ENCODE data around the gene KRTAP10-10. TPM values are rescaled to one million over a fixed set of nuclear protein-coding genes. Genes with fewer than 3 reads are reported as not detected.
"Not testable (repeated sequence)": the region's sequence is repeated elsewhere in the genome, so short reads cannot be mapped to it uniquely, and the experiment has no call there.

Gene KRTAP10-10
- total RNA-seq, 2 donors from 2014 or later = not detected

GRCh38 chr21:44638506-44639330 lies 1.6 kb downstream of the KRTAP10-10 start:
- peaks cover 14 to 20% of the 10 kb centered on the region in 2 donors for H3K9me3 Mint-ChIP-seq
- not testable (repeated sequence) for H3K36me3 Mint-ChIP-seq (ENCODE audit: insufficient read depth in 2 of 2); H3K4me1 Mint-ChIP-seq (ENCODE audit: low read depth); DNase-seq; ATAC-seq (replicated peaks in 1 of 2); H3K4me3 Mint-ChIP-seq; H3K27me3 Mint-ChIP-seq (ENCODE audit: low read depth); H3K27ac Mint-ChIP-seq

DNA sequence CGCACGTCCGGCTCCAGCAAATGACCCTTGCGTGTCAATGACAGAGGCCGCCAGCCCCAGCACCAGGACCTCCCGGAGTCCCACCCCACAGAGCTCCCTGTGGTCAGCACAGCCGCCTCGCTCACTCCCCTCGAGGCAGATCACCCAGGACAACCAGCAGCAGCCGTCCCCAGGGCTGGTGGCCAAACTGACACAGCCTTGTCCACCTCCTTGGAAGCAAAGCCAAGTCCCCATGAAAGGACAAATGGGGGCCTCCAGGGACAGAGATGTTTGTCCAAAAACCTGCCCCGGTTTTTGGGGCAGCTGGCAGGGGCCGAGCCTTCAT lies 2.1 kb downstream of the KRTAP10-10 start:
- peaks cover 16 to 20% of the 10 kb centered on the region in 2 donors for H3K9me3 Mint-ChIP-seq
- peaks cover 8 to 10% of the 10 kb centered on the region in 2 donors for H3K36me3 Mint-ChIP-seq (ENCODE audit: insufficient read depth in 2 of 2)
- H3K4me3 Mint-ChIP-seq = no peak overlapping the region
- DNase-seq (no peak), ATAC-seq (replicated peaks in 1 of 2) (no peak)
- H3K27ac Mint-ChIP-seq = no peak overlapping the region
- no peaks in the 10 kb centered on the region for H3K4me1 Mint-ChIP-seq (ENCODE audit: low read depth)
- H3K27me3 Mint-ChIP-seq (ENCODE audit: low read depth) = no peaks in the 10 kb centered on the region

DNA sequence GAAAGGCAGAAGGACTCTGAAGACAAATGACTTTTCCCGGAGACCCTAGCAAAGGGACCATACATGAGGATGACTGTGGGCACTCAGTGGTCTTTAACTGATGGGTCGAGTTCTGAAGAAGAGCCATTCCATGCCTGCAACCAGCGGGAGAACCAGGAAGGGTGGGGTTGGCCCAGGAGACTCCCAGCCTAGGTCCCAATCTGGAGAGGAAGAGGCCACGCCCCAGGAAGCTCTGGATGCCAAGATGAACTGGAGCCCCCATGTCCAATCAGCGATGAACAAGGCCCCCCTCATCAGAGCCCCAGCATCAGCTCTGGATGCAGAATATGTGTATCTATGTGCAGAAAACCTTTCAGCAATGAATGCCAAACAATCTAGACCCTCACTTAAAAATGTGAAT lies 3.6 kb downstream of the KRTAP10-10 start:
- DNase-seq (no peak), ATAC-seq (replicated peaks in 1 of 2) (no peak)
- Mint-ChIP-seq H3K4me1 (ENCODE audit: low read depth) (no peaks in the 10 kb centered on the region), H3K9me3 (peaks cover 17 to 21% of the 10 kb centered on the region in 2 donors), H3K4me3 (no peak overlapping the region), H3K27ac (no peak overlapping the region), H3K36me3 (ENCODE audit: insufficient read depth in 2 of 2) (peaks cover 13 to 16% of the 10 kb centered on the region in 2 donors), H3K27me3 (ENCODE audit: low read depth) (no peaks in the 10 kb centered on the region)

DNA sequence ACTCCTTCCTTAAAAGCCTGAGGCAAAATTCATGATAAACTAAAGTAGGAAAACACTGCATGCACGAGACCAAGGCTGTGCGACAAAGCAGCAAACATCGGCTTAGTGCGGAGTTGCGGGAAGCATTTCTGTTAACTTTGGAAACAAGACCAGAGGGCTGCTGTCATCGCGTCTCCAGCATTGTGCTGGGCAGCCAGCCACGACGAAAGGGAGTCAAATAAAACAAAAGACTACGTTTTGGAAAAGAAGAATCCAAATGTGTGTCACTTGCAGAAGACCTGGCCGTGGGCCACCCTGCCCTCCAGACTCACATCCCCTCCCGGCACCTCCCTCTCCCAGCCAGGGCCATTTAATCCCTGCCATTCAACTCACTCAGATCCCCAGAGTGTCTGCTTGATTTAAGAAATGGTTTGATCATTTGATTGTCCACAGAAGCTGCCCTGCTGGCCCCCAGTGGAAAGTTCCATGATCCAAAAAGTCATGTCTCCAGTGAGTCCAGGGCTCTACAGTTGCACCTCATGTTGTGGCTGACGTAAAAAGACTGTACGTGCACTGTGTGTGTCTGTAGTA lies 6.7 kb downstream of the KRTAP10-10 start:
- peaks cover 16 to 19% of the 10 kb centered on the region in 2 donors for H3K36me3 Mint-ChIP-seq (ENCODE audit: insufficient read depth in 2 of 2)
- peaks cover 19 to 21% of the 10 kb centered on the region in 2 donors for H3K9me3 Mint-ChIP-seq
- DNase-seq (no peak), ATAC-seq (replicated peaks in 1 of 2) (no peak)
- no peaks in the 10 kb centered on the region for H3K4me1 Mint-ChIP-seq (ENCODE audit: low read depth)
- H3K27me3 Mint-ChIP-seq (ENCODE audit: low read depth) = no peaks in the 10 kb centered on the region
- H3K27ac Mint-ChIP-seq = peak overlapping the region; percentile 87
- H3K4me3 Mint-ChIP-seq = no peak overlapping the region

GRCh38 chr21:44644878-44645277 lies 7.7 kb downstream of the KRTAP10-10 start:
- H3K27me3 Mint-ChIP-seq (ENCODE audit: low read depth) = no peaks in the 10 kb centered on the region
- peaks cover 16 to 19% of the 10 kb centered on the region in 2 donors for H3K36me3 Mint-ChIP-seq (ENCODE audit: insufficient read depth in 2 of 2)
- H3K4me1 Mint-ChIP-seq (ENCODE audit: low read depth) = no peaks in the 10 kb centered on the region
- DNase-seq (no peak), ATAC-seq (replicated peaks in 1 of 2) (no peak)
- H3K27ac Mint-ChIP-seq = peak overlapping the region; percentile 87
- no peak overlapping the region for H3K4me3 Mint-ChIP-seq
- H3K9me3 Mint-ChIP-seq = peaks cover 19 to 21% of the 10 kb centered on the region in 2 donors

GRCh38 chr21:44646366-44647221 lies 9.4 kb downstream of the KRTAP10-10 start, which contains the start of gene KRTAP10-11:
Gene KRTAP10-11 (plus strand): TSS chr21:44646414. CDS start chr21:44646459, 45 bp downstream.
- Mint-ChIP-seq H3K36me3 (ENCODE audit: insufficient read depth in 2 of 2) (peaks cover 13% of the 10 kb centered on the region in 2 donors), H3K9me3 (peaks cover 13 to 15% of the 10 kb centered on the region in 2 donors)
- not testable (repeated sequence) for H3K4me1 Mint-ChIP-seq (ENCODE audit: low read depth); ATAC-seq (replicated peaks in 1 of 2); H3K27me3 Mint-ChIP-seq (ENCODE audit: low read depth); DNase-seq; H3K4me3 Mint-ChIP-seq; H3K27ac Mint-ChIP-seq

- Mint-ChIP-seq H3K27me3 (ENCODE audit: low read depth) (no peaks in the 10 kb centered on the region), H3K27ac (no peak overlapping the region), H3K4me1 (ENCODE audit: low read depth) (no peaks in the 10 kb centered on the region), H3K4me3 (no peak overlapping the region), H3K9me3 (peaks cover 13 to 15% of the 10 kb centered on the region in 2 donors), H3K36me3 (ENCODE audit: insufficient read depth in 2 of 2) (peaks cover 13% of the 10 kb centered on the region in 2 donors)
- ATAC-seq (replicated peaks in 1 of 2) (no peak), DNase-seq (no peak)
Observed at GRCh38 chr21:44647222-44647552, 10.0 kb downstream of the KRTAP10-10 start.

- H3K27me3 Mint-ChIP-seq (ENCODE audit: low read depth) = no peaks in the 10 kb centered on the region
- DNase-seq = no peak
- H3K9me3 Mint-ChIP-seq = peaks cover 6% of the 10 kb centered on the region in 2 donors
- H3K36me3 Mint-ChIP-seq (ENCODE audit: insufficient read depth in 2 of 2) = peaks cover 13 to 17% of the 10 kb centered on the region in 2 donors
- H3K4me1 Mint-ChIP-seq (ENCODE audit: low read depth) = peaks cover 3% of the 10 kb centered on the region
- H3K4me3 Mint-ChIP-seq = no peak overlapping the region
- ATAC-seq (replicated peaks in 1 of 2) = no peak
- no peak overlapping the region for H3K27ac Mint-ChIP-seq
Observed at GRCh38 chr21:44648557-44649311, 11.6 kb downstream of the KRTAP10-10 start.

GRCh38 chr21:44649521-44650100 lies 12.5 kb downstream of the KRTAP10-10 start:
- Mint-ChIP-seq H3K27ac (no peak overlapping the region), H3K36me3 (ENCODE audit: insufficient read depth in 2 of 2) (peaks cover 9 to 14% of the 10 kb centered on the region in 2 donors)
- no peak for DNase-seq

DNA sequence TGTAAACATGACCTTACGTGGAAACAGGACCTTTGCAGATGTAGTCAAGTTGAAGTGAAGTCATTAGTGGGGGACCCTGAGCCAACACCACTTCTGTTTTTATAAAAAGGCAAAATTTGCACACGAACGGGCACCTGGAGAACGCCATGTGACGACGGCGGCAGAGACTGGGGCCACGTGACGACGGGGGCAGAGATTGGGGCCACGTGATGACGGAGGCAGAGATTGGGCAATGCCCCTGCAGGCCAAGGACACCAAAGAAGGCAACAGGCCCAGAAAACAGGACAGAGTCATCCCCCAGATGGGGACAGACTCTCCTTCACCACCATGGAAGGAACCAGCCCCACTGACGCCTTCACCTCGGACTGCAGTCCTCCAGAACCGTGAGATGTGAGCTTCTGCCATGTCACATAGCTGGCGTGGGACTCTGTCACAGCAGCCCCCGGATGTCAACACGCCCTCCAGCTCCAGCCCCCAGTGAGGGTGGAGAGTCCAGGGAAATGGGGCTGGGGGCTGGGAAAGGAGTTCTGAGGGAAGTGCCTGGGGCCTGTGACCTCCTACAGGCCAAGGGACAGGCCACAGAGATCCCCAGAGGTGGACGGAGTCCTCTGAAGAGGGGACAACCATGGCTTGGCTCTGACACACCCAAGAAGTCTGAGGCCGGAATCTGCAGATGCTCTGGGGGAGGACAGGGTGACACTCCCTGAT lies 13.3 kb downstream of the KRTAP10-10 start:
- peaks cover 0 to 2% of the 10 kb centered on the region in 2 donors for H3K9me3 Mint-ChIP-seq
- DNase-seq (no peak), ATAC-seq (replicated peaks in 1 of 2) (no peak)
- no peak overlapping the region for H3K27ac Mint-ChIP-seq
- peaks cover 7 to 11% of the 10 kb centered on the region in 2 donors for H3K36me3 Mint-ChIP-seq (ENCODE audit: insufficient read depth in 2 of 2)
- H3K27me3 Mint-ChIP-seq (ENCODE audit: low read depth) = no peaks in the 10 kb centered on the region
- no peak overlapping the region for H3K4me3 Mint-ChIP-seq
- H3K4me1 Mint-ChIP-seq (ENCODE audit: low read depth) = peaks cover 16% of the 10 kb centered on the region

More at GRCh38 chr21:44649521-44650100, 12.5 kb downstream of the KRTAP10-10 start:
- Mint-ChIP-seq H3K27me3 (ENCODE audit: low read depth) (no peaks in the 10 kb centered on the region), H3K9me3 (peaks cover 2% of the 10 kb centered on the region in 2 donors), H3K4me3 (no peak overlapping the region), H3K4me1 (ENCODE audit: low read depth) (peaks cover 10% of the 10 kb centered on the region)
- no peak for ATAC-seq (replicated peaks in 1 of 2)

GRCh38 chr21:44650973-44651675 lies 14.0 kb downstream of the KRTAP10-10 start:
- H3K4me1 Mint-ChIP-seq (ENCODE audit: low read depth) = peaks cover 16% of the 10 kb centered on the region
- DNase-seq = no peak
- H3K27me3 Mint-ChIP-seq (ENCODE audit: low read depth) = no peaks in the 10 kb centered on the region
- peaks cover 0 to 4% of the 10 kb centered on the region in 2 donors for H3K9me3 Mint-ChIP-seq
- no peak for ATAC-seq (replicated peaks in 1 of 2)
- H3K36me3 Mint-ChIP-seq (ENCODE audit: insufficient read depth in 2 of 2) = peaks cover 8 to 13% of the 10 kb centered on the region in 2 donors
- H3K27ac Mint-ChIP-seq = peak overlapping the region; percentile 19
- no peak overlapping the region for H3K4me3 Mint-ChIP-seq

Measured in activated T-cell treated with anti-CD3 and anti-CD28 coated beads, Interleukin-2, amount 50 U/mL, for 72 hours (primary cell).